Measurements from ENCODE around the gene MRPL51.
"Not testable (repeated sequence)": the region's sequence is repeated elsewhere in the genome, so short reads cannot be mapped to it uniquely, and the experiment has no call there.

MRPL51 gene

GRCh38 chr12:6522193-6522592 is 29.1 kb upstream of the MRPL51 start:
- H4K20me1 ChIP-seq: no peaks in the 10 kb centered on the region
- H3K4me3 ChIP-seq: no peak overlapping the region
- no peak overlapping the region for H3K4me2 ChIP-seq
- no peak overlapping the region for H3K27ac ChIP-seq
- no peak for TF ChIP-seq Cebpa-rat (IDR thresholded peaks at IDR 0.05)
- H3K36me3 ChIP-seq: peaks cover 100% of the 10 kb centered on the region
- H3K4me1 ChIP-seq: no peaks in the 10 kb centered on the region
- no peaks in the 10 kb centered on the region for H3K27me3 ChIP-seq
- H3K9ac ChIP-seq: no peak overlapping the region
- H3K9me3 ChIP-seq: no peaks in the 10 kb centered on the region

DNA sequence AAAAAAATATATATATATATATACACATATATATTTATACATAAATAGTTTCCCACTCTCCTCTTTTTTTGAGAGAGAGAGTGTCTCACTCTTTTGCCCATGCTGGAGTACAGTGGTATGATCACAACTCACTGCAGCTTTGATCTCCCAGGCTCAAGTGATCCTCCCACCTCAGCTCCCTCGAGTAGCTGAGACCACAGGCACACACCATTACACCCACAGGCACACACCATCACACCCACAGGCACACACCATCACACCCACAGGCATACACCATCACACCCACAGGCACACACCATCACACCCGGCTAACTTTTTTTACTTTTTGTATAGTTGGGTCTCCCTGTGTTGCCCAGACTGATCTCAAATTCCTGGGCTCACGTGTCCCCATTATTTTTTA is 27.1 kb upstream of the MRPL51 start:
- Histone ChIP-seq H3K4me1 (no peaks in the 10 kb centered on the region), H3K9ac (no peak overlapping the region), H3K27ac (no peak overlapping the region), H3K4me3 (no peak overlapping the region), H3K36me3 (peaks cover 100% of the 10 kb centered on the region), H4K20me1 (no peaks in the 10 kb centered on the region), H3K27me3 (no peaks in the 10 kb centered on the region), H3K4me2 (no peak overlapping the region), H3K9me3 (no peaks in the 10 kb centered on the region)
- no peak for TF ChIP-seq Cebpa-rat (IDR thresholded peaks at IDR 0.05)

DNA sequence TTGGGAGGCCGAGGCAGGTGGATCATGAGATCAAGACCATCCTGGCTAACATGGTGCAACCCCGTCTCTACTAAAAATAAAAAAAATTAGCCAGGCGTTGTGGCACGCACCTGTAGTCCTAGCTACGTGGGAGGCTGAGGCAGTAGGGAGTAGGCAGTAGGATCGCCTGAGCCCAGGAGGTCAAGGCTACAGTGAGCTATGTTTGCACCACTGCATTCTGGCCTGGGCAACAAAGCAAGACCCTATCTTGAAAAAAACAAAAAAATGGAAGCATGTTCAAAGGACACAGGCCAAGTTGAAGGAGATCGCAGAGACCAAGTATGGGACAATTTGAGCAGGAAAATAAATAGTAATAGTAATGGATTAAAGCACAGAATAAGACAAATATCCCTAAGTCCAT is 15.0 kb upstream of the MRPL51 start:
- no peak for TF ChIP-seq Cebpa-rat (IDR thresholded peaks at IDR 0.05)
- Histone ChIP-seq H3K9me3 (no peaks in the 10 kb centered on the region), H3K4me2 (no peak overlapping the region), H3K4me1 (no peaks in the 10 kb centered on the region), H3K27ac (no peak overlapping the region), H4K20me1 (peaks cover 55% of the 10 kb centered on the region), H3K9ac (no peak overlapping the region), H3K27me3 (no peaks in the 10 kb centered on the region), H3K36me3 (peaks cover 98% of the 10 kb centered on the region), H3K4me3 (no peak overlapping the region)

DNA sequence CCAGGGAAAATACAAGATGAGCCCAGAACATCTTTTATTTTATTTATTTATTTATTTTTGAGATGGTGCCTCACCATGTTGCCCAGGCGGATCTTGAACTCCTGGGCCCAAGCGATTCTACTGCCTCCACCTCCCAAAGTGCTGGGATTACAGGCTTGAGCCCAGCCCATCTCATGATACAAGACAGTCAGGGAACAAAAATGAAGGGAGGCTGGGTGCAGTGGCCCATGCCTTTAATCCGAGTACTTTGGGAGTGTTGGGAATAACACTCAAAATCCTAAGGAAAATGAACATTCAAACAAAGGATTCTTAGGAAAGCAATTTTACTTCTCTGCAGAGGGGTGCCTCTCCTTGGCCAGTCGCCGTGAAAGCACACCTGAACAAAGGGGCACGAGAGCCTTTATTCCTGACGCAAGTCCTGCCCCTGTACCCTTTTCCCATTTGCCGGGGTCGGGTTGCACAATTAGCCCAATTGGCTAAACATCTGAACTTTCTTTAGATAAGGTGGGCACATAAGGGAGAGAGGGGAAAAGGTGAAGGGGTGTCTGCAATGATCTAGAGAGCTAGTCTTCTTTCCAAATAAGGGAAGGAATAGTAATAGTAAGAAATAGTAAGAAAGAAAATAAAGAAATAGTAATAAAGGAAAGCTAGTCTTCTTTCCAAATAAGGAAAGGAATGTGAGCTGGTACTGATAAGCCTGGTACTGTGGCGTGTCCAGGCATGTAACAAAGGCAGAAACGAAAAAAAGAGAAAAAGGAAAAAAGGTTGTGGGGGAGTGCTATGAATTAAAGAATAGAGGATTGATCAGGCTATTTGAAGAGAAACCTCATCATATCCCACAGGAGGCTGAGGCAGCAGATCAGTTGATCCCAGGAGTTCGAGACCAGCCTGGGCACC is 14.3 kb upstream of the MRPL51 start:
- Histone ChIP-seq H3K4me1 (no peaks in the 10 kb centered on the region), H4K20me1 (peaks cover 55% of the 10 kb centered on the region), H3K27me3 (no peaks in the 10 kb centered on the region), H3K27ac (no peak overlapping the region), H3K9ac (no peak overlapping the region), H3K4me3 (no peak overlapping the region), H3K9me3 (no peaks in the 10 kb centered on the region), H3K4me2 (no peak overlapping the region), H3K36me3 (peaks cover 98% of the 10 kb centered on the region)
- TF ChIP-seq Cebpa-rat (IDR thresholded peaks at IDR 0.05): no peak

DNA sequence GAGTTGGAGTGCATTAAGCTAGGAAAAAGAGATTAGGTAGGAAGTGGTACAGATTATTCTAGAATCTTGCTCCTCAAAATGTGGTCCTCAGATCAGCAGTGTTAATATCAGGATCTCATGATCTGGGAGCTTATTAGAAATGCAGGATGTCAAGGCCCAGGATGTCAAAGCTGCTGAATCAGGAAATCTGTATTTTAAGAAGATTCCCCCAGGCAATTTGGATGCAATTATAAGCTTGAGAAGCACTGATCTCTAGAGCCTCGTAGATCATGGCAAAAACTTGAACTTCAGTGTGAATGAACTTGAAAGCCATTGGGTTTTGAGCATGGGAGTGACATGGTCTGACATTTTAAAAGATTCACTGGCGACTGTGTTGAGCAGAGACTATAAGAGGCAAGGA is 7.4 kb upstream of the MRPL51 start:
- Histone ChIP-seq H3K27ac (no peak overlapping the region), H3K4me3 (no peak overlapping the region), H3K27me3 (no peaks in the 10 kb centered on the region), H3K4me2 (no peak overlapping the region), H3K9me3 (no peaks in the 10 kb centered on the region), H3K36me3 (peaks cover 98% of the 10 kb centered on the region), H3K9ac (no peak overlapping the region), H3K4me1 (peaks cover 21% of the 10 kb centered on the region), H4K20me1 (peaks cover 20% of the 10 kb centered on the region; the same call in 1 of the 2 replicates)
- TF ChIP-seq Cebpa-rat (IDR thresholded peaks at IDR 0.05): no peak

DNA sequence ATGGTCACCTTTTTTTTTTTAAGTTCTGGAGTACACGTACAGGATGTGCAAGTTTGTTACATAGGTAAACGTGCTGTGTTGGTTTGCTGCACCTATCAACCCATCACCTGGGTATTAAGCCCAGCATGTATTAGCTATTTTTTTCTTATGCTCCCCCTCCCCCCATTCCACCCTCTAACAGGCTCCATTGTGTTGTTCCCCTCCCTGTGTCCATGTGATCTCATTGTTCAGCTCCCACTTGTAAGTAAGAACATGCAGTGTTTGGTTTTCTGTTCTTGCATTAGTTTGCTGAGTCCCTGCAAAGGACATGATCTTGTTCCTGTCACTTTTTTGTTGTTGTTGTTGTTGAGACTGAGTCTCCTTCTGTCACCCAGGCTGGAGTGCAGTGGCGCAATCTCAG is 4.2 kb upstream of the MRPL51 start:
- H3K27ac ChIP-seq, H3K27me3 ChIP-seq, H3K4me3 ChIP-seq, H3K9ac ChIP-seq, H3K9me3 ChIP-seq, H4K20me1 ChIP-seq: not testable (repeated sequence)
- peaks cover 70% of the 10 kb centered on the region for H3K36me3 ChIP-seq
- peaks cover 38% of the 10 kb centered on the region for H3K4me1 ChIP-seq
- H3K4me2 ChIP-seq: peak overlapping the region; percentile 89

DNA sequence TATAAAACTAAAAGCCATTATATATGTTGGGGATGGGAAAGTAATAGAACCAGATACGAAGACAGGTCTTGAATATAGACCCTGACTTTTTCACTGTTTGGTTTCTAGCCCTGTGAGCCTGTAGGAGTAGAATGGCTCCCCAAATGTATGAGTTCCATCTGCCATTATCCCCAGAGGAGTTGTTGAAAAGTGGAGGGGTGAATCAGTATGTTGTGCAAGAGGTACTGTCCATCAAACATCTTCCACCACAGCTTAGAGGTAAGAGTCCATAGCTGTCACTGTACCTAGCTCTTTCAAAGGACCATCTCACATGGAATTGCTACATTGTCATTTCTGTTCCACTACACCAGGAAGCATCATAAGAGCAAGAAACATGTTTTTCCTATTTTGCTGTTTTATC is 1.9 kb upstream of the MRPL51 start:
- H3K4me3 ChIP-seq: peak overlapping the region; percentile 84

GRCh38 chr12:6494258-6494743 is 1.2 kb upstream of the MRPL51 start:
- Histone ChIP-seq H3K4me1 (peaks cover 43% of the 10 kb centered on the region), H3K27me3 (no peaks in the 10 kb centered on the region), H3K36me3 (peaks cover 65% of the 10 kb centered on the region), H3K4me2 (peak overlapping the region; percentile 89), H3K4me3 (peak overlapping the region; percentile 84), H3K9me3 (no peaks in the 10 kb centered on the region), H4K20me1 (no peaks in the 10 kb centered on the region), H3K27ac (peak overlapping the region; percentile 97), H3K9ac (peak overlapping the region; percentile 93)
- TF ChIP-seq Cebpa-rat (IDR thresholded peaks at IDR 0.05): no peak

More for the DNA sequence above, 1.9 kb upstream of the MRPL51 start:
- Histone ChIP-seq H3K27me3 (no peaks in the 10 kb centered on the region), H3K36me3 (peaks cover 70% of the 10 kb centered on the region), H3K9ac (peak overlapping the region; percentile 93), H3K4me2 (peak overlapping the region; percentile 89), H4K20me1 (no peaks in the 10 kb centered on the region), H3K9me3 (no peaks in the 10 kb centered on the region), H3K4me1 (peaks cover 43% of the 10 kb centered on the region), H3K27ac (peak overlapping the region; percentile 97)
- 0 out of 2 replicates have a peak, but pooled peaks have one; percentile 13 for TF ChIP-seq Cebpa-rat (IDR thresholded peaks at IDR 0.05)

GRCh38 chr12:6493497-6494257 is 615 bp upstream of the MRPL51 start, which contains the start of gene NCAPD2:
Gene NCAPD2 (plus strand): TSS chr12:6494102. CDS start chr12:6495099, 997 bp downstream.
- no peaks in the 10 kb centered on the region for H3K27me3 ChIP-seq
- no peaks in the 10 kb centered on the region for H3K9me3 ChIP-seq
- H3K36me3 ChIP-seq: peaks cover 59% of the 10 kb centered on the region
- TF ChIP-seq Cebpa-rat (IDR thresholded peaks at IDR 0.05): no peak
- H3K9ac ChIP-seq: peak within 1 kb of the TSS; percentile 93
- H3K4me3 ChIP-seq: peak within 1 kb of the TSS; percentile 84
- H4K20me1 ChIP-seq: no peaks in the 10 kb centered on the region
- peak within 1 kb of the TSS; percentile 97 for H3K27ac ChIP-seq
- H3K4me2 ChIP-seq: peak within 1 kb of the TSS; percentile 89
- peaks cover 43% of the 10 kb centered on the region for H3K4me1 ChIP-seq

DNA sequence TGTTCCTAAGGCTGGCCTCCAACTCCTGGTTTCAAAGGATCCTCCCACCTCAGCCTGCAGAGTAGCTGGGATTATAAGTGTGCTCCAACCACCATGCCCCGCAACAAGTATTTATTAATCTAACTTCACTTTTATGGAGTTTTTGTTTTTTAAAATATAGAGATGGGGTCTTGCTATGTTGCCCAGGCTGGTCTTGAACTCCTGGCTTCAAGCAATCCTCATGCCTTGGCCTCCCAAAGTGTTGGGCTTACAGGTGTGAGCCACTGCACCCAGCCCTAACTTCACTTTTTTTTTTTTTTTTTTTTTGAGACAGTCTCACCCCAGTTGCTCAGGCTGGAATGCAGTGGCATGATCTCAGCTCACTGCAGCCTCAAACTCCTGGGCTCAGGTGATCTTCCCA is 2.4 kb downstream of the MRPL51 start:
- not testable (repeated sequence) for H3K27ac ChIP-seq, H3K27me3 ChIP-seq, H3K4me2 ChIP-seq, H3K9ac ChIP-seq, H3K4me3 ChIP-seq, H3K9me3 ChIP-seq, H4K20me1 ChIP-seq
- Histone ChIP-seq H3K4me1 (peaks cover 24% of the 10 kb centered on the region), H3K36me3 (peaks cover 29% of the 10 kb centered on the region)

All from BLaER1 (cell line).